Measurements from ENCODE around the gene STX8.

DNA sequence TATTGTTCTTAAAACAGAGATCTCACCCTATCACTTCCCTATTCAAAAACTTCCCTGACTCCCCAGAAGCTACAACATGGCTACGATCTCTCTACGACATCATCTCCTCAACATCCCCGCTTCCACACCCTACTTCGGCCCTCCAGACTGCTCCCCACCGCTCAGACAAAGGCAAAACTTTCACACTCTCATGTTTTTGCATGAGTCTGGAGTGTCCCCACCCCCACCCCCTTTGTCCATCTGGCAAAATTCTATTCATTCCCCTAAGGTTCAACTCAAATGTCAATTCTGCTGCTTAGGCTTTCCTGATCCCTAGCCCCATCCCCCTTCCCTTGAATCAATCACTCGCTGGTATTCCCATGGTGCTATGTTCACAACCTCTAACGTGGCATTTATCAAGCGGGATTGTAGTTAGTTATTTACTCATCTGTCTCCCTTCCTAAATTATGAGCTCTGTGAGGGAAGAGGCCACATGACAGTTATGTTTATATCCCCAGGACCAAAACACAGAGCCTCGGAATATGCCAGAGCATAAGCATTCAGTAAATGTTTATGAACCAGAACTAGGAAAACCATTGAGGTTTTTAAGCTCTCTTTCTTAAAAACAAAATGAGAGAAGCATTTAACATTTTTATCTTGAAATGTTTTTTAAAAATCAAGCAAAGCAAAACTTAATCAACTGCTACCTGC is 55.9 kb downstream of the STX8 start:
- TF ChIP-seq CTCF (IDR thresholded peaks at IDR 0.05; ENCODE audit: borderline replicate concordance, extremely low read depth, low read length, poor library complexity, severe bottlenecking) (no peak), EZH2 (IDR thresholded peaks at IDR 0.05; ENCODE audit: borderline replicate concordance, low read depth, low read length, severe bottlenecking) (no peak)

Data from DND-41 (cell line).